HuH-7.5 (cell line): Measurements from ENCODE around the gene BNIPL.

Source experiments
- DNase-seq: peaks from one replicate; pipeline ENCODE4 v3.0.0; 2011; ENCODE audit warnings: low spot score

BNIPL gene

DNA sequence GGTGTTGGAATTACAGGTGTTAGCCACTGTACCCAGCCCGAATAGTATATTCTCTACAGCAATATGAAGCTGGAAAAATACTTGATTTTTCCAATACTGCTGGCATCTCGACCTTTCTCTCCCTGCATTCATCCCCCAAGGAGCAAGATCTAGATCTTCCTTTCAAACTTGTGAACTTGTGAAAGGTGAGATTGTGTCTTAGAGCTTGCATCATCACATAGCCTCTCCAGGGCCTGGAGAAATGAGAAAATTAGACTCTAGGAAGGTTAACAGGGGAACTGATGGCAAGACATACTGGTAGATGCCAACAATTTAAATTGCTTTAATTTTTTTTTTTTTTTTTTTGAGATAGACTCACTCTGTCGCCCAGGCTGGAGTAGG lies 26.1 kb upstream of the BNIPL start:
- DNase-seq: no peak

DNA sequence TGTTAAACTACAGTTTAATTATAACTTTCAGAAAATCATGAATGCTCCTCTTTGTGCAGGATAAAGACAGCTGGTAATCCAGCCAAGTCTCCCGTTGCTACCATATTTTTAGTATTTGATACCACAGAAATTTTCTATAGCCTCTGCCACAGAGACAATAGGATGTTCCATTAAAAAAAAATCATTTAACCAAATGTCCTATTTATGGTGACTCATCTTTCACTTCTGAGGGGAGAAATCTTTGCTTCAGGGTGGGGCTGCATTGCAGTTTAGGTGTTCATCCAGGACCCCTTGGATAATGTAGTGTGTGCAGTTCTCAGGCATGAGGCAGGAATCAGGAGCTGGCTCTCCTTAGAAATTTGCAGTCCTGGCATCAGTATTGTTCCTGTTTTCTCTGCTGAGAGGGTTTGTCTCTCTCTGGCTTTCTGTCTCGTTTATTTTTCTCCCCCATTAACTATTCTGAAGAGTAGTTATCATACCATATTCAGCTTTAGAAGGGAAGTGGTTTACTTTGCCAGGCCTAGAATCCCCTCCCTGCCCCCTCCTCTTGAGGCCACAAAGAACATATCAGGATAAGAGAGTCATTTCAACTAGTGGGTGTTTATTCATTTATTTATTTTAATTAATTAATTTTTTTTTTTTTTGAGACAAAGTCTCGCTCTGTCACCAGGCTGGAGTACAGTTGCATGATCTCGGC lies 25.1 kb upstream of the BNIPL start:
- DNase-seq: no peak

DNA sequence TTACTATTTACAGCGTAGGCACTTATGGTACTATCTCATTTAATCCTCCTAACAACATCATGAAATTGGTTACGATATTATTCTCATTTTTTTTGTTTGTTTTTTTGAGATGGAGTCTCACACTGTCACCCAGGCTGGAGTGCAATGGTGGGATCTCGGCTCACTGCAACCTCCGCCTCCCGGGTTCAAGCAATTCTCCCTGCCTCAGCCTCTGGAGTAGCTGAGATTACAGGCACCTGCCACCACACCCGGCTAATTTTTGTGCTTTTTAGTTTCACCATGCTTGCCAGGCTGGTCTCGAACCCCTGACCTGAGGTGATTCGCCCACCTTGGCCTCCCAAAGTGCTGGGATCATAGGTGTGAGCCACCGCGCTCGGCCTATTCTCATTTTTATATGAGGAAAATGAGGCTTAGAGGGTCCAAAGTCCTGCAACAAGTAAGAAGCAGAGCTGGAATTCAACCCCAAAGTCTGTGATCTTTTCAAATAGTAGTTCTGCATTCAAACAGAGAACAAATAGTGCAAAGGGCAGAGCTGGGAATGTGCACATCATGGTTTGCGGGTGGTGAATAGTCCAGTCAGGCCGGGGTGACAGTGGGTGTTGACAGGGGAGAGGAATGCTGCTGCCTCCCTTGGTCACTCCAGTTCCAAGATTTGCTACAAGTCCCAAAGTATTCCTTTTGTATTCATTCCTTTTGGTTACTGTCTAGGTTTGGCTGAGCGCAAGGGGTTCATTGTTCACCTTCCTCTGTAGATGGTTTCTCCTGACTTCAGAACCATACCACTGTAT lies 23.5 kb upstream of the BNIPL start:
- DNase-seq: peak; percentile 64

DNA sequence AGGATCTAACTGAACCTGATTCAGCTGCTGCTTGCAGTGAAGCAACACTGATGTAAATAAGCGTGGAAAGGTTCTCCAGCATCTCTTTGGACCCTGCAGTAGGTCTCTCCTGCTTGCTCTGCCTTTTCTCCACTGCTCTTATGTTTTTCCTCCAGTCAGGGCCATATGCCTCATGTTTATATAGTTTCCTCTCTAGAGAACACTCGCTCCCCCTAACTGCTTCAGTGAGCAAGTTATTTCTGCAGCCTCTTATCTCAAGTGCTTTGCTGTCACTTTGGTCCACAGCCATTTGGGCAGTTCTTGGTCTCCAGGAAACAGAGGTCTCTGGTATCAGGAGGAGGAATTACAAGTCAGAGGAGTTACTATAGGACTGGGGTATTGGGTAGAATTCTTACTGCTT lies 22.9 kb upstream of the BNIPL start:
- DNase-seq: no peak

- peak; percentile 75 for DNase-seq
These were observed 11.7 kb upstream of the BNIPL start for GRCh38 chr1:151024540-151025146.

DNA sequence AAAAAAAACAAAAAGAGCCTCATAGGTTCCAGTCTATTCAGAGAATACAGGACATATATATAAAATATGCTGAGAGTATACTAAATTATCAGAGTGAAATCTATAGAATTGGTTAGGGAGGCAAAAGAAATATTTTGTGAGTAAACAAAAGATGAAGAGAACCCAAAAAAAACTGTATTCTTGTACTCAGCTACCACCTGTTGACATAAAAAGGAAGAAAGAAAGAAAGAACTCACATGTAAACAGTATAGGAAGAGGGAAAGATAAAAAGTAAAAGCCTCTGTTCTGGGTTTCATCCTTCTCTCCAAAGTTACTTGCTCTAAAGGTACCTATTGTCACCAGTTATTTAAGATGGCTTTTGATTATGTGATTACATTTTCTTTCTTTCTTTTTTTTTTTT lies 9.9 kb upstream of the BNIPL start:
- DNase-seq: no peak

- DNase-seq: no peak
These were observed 4.2 kb upstream of the BNIPL start for GRCh38 chr1:151032164-151032563.

DNA sequence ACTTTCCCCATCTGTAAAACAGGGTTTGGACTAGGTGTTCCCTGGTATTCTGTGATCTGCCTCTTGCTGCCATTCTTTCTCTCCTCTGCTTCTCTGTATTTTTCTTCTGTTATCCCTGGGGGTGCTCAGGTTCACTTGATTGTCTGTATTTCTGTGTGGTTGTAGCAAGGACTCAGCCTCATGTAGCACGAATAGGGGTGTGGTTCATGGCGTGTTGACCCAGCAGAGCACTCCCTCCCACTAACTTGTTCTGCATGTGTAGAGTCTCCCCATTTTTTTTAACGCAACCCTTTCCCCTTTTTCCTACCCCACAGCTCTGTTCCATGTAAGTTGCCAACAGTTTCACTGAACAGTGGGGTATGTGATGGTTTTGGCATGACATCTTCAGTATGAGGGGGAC lies 1.2 kb upstream of the BNIPL start:
- DNase-seq: no peak

GRCh38 chr1:151037032-151037431 lies 646 bp downstream of the BNIPL start:
- no peak for DNase-seq

GRCh38 chr1:151039521-151039920 lies 3.1 kb downstream of the BNIPL start:
- DNase-seq: no peak

- no peak for DNase-seq
These were observed 6.8 kb downstream of the BNIPL start for GRCh38 chr1:151043163-151043562.

- DNase-seq: peak; percentile 82
These were observed 11.2 kb downstream of the BNIPL start, which contains the start of gene C1orf56 for GRCh38 chr1:151047591-151047924. TSS of gene C1orf56 (plus strand) at chr1:151047751. CDS start at chr1:151047848, 97 bp downstream.

DNA sequence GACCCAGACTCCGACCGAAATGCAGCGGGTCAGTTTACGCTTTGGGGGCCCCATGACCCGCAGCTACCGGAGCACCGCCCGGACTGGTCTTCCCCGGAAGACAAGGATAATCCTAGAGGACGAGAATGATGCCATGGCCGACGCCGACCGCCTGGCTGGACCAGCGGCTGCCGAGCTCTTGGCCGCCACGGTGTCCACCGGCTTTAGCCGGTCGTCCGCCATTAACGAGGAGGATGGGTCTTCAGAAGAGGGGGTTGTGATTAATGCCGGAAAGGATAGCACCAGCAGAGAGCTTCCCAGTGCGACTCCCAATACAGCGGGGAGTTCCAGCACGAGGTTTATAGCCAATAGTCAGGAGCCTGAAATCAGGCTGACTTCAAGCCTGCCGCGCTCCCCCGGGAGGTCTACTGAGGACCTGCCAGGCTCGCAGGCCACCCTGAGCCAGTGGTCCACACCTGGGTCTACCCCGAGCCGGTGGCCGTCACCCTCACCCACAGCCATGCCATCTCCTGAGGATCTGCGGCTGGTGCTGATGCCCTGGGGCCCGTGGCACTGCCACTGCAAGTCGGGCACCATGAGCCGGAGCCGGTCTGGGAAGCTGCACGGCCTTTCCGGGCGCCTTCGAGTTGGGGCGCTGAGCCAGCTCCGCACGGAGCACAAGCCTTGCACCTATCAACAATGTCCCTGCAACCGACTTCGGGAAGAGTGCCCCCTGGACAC lies 11.7 kb downstream of the BNIPL start:
- peak; percentile 80 for DNase-seq

- no peak for DNase-seq
These were observed 12.3 kb downstream of the BNIPL start for GRCh38 chr1:151048645-151049032.

DNA sequence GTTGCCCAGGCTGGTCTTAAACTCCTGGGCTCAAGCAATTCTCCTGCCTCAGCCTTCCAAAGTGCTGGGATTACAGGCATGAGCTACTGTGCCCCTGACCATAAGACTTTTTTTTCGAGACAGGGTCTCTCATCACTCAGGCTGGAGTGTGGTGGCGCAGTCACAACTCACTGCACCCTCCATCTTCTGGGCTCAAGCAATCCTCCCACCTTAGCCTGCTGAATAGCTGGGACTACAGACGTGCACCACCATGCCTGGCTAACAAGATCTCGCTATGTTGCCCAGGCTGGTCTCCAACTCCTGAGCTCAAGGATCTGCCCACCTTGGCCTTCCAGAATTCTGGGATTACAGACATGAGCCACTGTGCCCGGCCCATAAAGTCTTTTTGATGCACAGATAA lies 13.1 kb downstream of the BNIPL start:
- DNase-seq: no peak

DNA sequence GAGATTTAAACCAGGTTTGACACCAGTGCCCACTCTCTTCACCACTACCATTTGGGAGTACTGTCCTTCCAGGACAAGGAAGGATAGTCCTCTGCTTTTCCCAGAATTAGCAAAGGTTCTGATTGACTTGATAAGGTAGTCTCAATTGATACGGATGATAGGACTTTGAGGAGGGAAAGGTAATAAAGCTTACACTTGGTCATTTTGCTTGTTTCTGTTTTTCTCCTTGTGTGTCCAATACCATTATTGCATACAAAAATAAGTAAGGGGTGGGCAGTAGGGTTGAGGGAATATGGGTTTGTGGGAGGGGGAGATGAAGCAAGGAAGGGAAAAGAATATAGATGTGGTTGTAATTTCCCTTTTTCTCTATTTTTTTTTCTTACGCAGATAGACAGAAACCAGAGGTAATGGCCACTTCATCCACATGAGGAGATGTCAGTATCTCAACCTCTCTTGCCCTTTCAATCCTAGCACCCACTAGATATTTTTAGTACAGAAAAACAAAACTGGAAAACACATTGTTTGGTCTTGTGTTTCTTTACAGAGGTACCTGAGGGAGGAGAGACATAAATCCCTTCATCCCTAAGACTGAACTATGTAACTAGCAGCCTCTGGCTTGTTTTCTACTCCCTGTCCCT lies 13.8 kb downstream of the BNIPL start:
- no peak for DNase-seq

DNA sequence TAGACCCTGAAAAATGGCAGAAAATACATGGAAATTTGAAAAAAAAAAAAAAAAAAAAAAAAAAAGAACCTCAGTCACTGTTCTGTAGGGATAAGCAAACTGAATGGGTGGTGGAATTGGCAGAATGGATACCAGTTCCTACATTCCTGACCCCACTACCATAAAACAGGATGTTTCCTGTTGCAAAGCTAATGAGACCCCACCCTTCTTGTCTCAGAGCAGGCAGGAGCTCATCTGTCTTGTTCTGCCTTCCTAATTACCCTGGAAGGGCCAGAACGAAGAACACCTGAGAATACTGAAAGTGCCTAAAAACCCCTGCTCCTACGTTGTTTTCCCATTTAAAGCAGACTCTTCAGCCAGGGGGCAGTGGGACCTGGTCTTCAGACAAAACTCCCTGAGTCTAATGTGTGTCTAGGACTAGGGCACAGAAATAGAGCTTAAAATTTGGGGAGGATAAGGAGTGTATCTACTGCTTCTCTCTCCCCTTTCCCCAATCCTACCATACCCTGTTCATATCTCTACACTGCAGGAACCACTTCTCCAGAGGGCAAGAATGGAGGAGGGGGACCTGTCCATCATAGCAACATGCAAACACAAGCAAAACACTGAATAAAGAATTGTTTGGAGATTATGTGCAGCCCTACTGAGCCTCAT lies 15.1 kb downstream of the BNIPL start:
- no peak for DNase-seq

DNA sequence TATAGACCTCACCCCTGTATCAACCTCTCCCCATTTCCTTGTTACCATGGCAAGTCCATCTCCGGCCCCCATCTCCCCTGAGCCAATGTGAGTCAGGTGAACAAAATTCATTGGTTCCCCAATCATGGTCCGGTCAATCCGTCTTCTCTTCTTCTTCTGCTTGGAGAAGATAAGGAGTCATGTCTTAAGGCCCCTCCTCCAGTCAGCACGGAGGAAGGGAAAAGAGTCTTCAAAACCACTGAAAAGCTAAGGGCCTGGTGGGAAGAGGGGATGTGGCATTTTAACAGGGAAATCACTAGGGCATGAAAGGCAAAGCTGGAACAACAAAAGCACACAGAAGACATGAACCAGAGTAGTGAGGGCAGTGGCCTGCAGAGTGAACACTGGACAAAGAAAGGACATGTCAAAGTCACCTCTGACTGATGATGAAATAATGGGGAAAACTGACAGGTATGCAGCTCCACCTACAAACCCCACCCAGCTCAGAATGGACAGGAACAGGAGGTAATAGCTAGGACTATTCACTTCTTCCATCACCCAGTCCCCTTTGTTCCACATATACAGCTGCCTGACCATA lies 18.7 kb downstream of the BNIPL start:
- no peak for DNase-seq

GRCh38 chr1:151055581-151055980 lies 19.2 kb downstream of the BNIPL start:
- DNase-seq: no peak

DNA sequence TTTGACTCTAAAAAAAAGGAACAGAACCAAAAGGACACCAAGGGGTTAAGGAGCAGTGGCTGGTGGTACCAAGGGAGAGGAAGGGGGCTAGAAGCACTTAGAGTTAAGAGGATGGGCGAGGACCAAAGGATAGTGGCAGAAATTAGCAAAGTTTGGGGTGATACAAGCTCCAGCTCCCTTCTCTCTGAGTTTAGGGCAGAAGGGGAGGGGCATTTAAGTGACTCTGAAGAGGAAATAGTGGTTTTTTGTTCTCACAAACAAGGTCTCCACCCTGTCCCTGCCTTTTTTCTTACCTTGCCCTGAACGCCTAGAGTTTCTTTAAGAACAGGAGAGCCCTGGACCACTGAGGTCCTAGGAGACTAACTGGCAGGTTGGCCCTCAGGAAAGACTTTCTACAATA lies 19.8 kb downstream of the BNIPL start:
- DNase-seq: no peak

DNA sequence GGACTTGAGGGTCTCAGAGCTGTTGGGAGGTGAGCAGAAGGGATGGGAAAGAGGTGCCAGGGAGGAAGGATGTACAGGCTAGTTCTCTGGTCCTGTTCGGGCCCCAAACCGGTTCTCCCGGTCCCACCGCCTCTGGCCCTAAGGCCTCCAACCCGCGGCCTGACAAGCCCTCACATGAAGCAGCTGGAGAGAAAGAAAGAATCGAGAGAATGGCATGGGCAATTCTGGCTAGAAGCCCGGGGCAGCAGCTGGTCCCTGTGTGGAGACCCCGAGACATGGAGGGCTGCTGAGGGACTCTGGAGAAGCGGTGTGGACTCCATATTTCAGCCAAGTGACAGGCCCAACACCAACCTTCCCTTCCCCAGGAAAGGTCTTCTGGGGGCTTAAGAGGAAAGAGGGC lies 22.3 kb downstream of the BNIPL start:
- no peak for DNase-seq
